Panc1 (cell line): ENCODE data around the gene MTA1. TPM values are rescaled to one million over a fixed set of nuclear protein-coding genes. Genes with fewer than 3 reads are reported as not detected.

ENCODE experiments used
- ATAC-seq: fragments of 200-7000 bp; cut with Tn5 transposase; 2 replicates; pipeline ENCODE4 v1.9.1; 2020; ENCODE audit warnings: mild to moderate bottlenecking, moderate library complexity
- BruUV-seq: library from RNA; stranded (reverse); fragments of 400-500 nt; replicated peaks from 2 replicates; lab custom pipeline; 2021; lab: Mats Ljungman, UMichigan
- CTCF ChIA-PET: fragments of 300-600 bp; sonication (Branson Sonifier 250); formaldehyde crosslinking; loops from one replicate; lab custom pipeline; 2022; ENCODE audit warnings: antibody characterized with exemption; lab: Charles Lee
- POLR2A ChIA-PET: fragments of 300-600 bp; sonication (Branson Sonifier 250); formaldehyde crosslinking; loops from one replicate; lab custom pipeline; 2022; ENCODE audit warnings: antibody characterized with exemption; lab: Charles Lee
- DNase-seq: peaks from one replicate; pipeline ENCODE4 v3.0.0-alpha.2; 2010; ENCODE audit warnings: low read depth, low spot score
- H3K27ac ChIP-seq: 2 replicates; pipeline ENCODE4 v1.5.1; 2011; ENCODE audit warnings: mild to moderate bottlenecking, low read length, inconsistent platforms
- H3K27me3 ChIP-seq: fragments of 200-500 bp; sonication (Bioruptor generic); 2 replicates; pipeline ENCODE4 v1.6.0; 2014; ENCODE audit warnings: low read length, inconsistent platforms; ENCODE audit not compliant: control insufficient read depth, insufficient read depth
- H3K36me3 ChIP-seq: fragments of 200-500 bp; sonication (Bioruptor generic); 2 replicates; pipeline ENCODE4 v1.5.1; 2014; ENCODE audit warnings: inconsistent platforms, mild to moderate bottlenecking, low read length, moderate library complexity; ENCODE audit not compliant: control insufficient read depth, insufficient read depth
- H3K4me1 ChIP-seq: 2 replicates; pipeline ENCODE4 v1.5.1; 2011; ENCODE audit warnings: inconsistent platforms, mild to moderate bottlenecking, low read length, moderate library complexity; ENCODE audit not compliant: control insufficient read depth, insufficient read depth
- H3K4me3 ChIP-seq, 2 experiments: 2 replicates each; pipeline ENCODE4 v1.5.1; 2011 to 2012; ENCODE audit warnings: low read depth in 2 of 2, low read length in 2 of 2, mild to moderate bottlenecking in 2 of 2, inconsistent platforms in 1 of 2, moderate library complexity in 1 of 2
- H3K9me3 ChIP-seq: fragments of 200-500 bp; sonication (Bioruptor generic); 2 replicates; pipeline ENCODE4 v1.5.1; 2014; ENCODE audit warnings: low read depth, mild to moderate bottlenecking, inconsistent platforms, low read length, moderate library complexity; ENCODE audit not compliant: control insufficient read depth, insufficient read depth
- POLR2AphosphoS5 ChIP-seq: IDR thresholded peaks from 2 replicates; pipeline ENCODE4 v1.6.1; 2012; ENCODE audit warnings: mild to moderate bottlenecking, low read depth, low read length, moderate library complexity
- SIN3A ChIP-seq: IDR thresholded peaks from 2 replicates; pipeline ENCODE4 v1.6.1; 2012; ENCODE audit warnings: low read depth, mild to moderate bottlenecking, low read length, moderate library complexity, borderline replicate concordance; ENCODE audit not compliant: insufficient read depth
- TCF7L2 ChIP-seq: IDR thresholded peaks from 2 replicates; pipeline ENCODE4 v1.6.1; 2011; ENCODE audit warnings: mild to moderate bottlenecking, low read depth, low read length, inconsistent platforms
- in situ Hi-C: cut with HindIII; loops from 2 replicates; pipeline ENCODE4 v1.10.0; 2016; ENCODE audit warnings: low sequenced_read_pairs, low pct_unique_long_range_greater_than_20kb
- intact Hi-C: fragments of 100-400 bp; cut with micrococcal nuclease; formaldehyde crosslinking; loops from one replicate; pipeline ENCODE4 v1.10.0; 2022; ENCODE audit not compliant: unreplicated experiment
- total RNA-seq: library from RNA; stranded (reverse); gene quantifications from one replicate; pipeline ENCODE4 v1.2.1, GENCODE V29; 2021; ENCODE audit not compliant: unreplicated experiment
- TF ChIP-seq, protein P1 (sequence below): fragments of 450-650 bp; IDR thresholded peaks from 2 replicates; pipeline ENCODE4 v1.5.1; 2017; ENCODE audit warnings: mild to moderate bottlenecking
- TF ChIP-seq, protein P2 (sequence below), 2 experiments: IDR thresholded peaks; 2 replicates each; pipeline ENCODE4 v1.6.1; 2011 to 2012; ENCODE audit warnings: low read depth in 2 of 2, control low read depth in 1 of 2, low read length in 1 of 2, mild to moderate bottlenecking in 1 of 2, moderate library complexity in 1 of 2; ENCODE audit not compliant: insufficient read depth in 1 of 2

The MTA1 gene
- total RNA-seq, 1 experiment from 2014 or later = 105 TPM

DNA sequence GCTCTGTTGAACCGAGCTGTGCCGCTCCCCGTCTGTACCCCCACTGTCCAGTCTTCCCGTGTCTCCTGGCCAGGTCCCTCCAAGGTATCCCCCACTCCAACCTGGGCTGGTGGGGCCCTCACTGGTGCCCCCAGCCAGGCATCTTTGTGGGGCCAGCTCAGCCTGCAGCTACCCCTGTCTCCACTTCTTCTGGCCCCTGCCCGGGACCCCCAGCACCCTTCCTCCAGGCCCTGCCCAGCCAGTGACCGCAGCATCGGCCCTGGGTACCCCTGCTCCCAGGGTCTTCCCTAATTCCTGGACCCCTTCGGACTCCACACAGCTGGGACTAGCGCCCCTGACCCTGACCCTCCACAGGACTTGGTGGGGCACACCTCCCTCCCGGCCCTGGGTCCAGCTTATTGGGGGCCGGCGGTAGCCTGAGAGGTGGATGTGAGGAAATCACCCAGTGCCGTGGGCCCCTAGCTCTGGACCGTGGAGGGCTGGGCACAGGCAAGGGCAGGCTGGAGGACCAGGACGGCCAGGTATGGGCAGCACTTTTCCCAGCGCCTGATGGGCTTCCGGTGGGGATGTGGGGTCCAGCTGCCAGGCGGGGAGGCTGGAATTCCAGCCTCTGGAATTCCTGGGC, 63.0 kb downstream of the MTA1 start:
- in situ Hi-C loops (no loop called here), intact Hi-C loops (loop anchor here (10.0 kb wide), 1 partner anchor 108 kb away; no protein-coding TSS in a partner anchor)
- DNase-seq (no peak), ATAC-seq (no peak)
- H3K27ac ChIP-seq = peak overlapping the region; percentile 37
- H3K9me3 ChIP-seq = no peaks in the 10 kb centered on the region
- CTCF ChIA-PET = no interaction called here
- no peaks in the 10 kb centered on the region for H3K27me3 ChIP-seq
- POLR2A ChIA-PET = interaction anchor here (0.6 kb wide), 2 partner anchors 10 to 130 kb away, joined by 4 read pairs; no protein-coding TSS in a partner anchor
- H3K36me3 ChIP-seq = no peaks in the 10 kb centered on the region; the same call in 1 of the 2 replicates
- no peak overlapping the region for H3K4me3 ChIP-seq
- no TSS peak for BruUV-seq
- H3K4me1 ChIP-seq = peaks cover 59% of the 10 kb centered on the region
- TF ChIP-seq, protein P1, sequence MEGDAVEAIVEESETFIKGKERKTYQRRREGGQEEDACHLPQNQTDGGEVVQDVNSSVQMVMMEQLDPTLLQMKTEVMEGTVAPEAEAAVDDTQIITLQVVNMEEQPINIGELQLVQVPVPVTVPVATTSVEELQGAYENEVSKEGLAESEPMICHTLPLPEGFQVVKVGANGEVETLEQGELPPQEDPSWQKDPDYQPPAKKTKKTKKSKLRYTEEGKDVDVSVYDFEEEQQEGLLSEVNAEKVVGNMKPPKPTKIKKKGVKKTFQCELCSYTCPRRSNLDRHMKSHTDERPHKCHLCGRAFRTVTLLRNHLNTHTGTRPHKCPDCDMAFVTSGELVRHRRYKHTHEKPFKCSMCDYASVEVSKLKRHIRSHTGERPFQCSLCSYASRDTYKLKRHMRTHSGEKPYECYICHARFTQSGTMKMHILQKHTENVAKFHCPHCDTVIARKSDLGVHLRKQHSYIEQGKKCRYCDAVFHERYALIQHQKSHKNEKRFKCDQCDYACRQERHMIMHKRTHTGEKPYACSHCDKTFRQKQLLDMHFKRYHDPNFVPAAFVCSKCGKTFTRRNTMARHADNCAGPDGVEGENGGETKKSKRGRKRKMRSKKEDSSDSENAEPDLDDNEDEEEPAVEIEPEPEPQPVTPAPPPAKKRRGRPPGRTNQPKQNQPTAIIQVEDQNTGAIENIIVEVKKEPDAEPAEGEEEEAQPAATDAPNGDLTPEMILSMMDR = no peak

DNA sequence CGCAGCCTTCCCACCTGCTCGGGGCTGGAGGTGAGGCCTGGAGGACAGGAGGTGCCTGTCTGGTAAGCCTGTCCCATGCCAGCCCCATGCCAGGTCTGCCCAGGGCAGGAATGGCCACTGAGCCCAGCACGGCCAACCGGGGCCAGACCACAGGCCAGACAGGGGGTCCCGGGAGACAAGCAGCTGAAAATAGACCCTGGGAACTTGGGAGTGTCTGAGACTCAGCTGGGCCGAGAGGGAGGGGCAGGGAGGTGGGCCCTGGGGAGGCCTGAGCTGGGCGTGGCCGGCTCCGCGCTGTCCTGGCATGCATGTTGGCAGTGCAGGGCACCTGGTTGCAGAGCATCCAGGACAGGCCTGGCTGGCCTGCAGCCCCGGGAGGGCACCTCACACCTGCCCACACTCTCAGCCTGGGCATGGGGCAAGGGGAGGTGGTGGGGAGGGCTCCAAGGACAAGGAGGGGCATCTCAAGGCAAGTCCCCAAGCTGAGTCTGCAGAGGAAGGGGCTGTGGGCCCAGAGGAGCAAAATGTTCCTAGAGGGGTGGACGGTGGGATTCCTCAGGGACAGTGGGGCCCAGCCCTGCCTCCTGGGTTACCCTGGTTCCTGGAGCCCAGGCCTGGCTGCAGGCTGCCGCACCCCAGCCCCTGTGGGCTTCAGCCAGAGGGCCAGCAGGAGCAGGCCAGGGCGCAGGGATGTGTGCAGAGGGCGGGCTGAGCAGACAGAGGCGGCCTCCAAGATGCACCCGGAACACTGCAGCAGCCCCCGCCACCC, 63.9 kb downstream of the MTA1 start:
- ATAC-seq (no peak), DNase-seq (no peak)
- TF ChIP-seq, protein P1 = no peak
- no peak for TF ChIP-seq POLR2AphosphoS5
- TF ChIP-seq SIN3A = no peak
- TF ChIP-seq, protein P2, sequence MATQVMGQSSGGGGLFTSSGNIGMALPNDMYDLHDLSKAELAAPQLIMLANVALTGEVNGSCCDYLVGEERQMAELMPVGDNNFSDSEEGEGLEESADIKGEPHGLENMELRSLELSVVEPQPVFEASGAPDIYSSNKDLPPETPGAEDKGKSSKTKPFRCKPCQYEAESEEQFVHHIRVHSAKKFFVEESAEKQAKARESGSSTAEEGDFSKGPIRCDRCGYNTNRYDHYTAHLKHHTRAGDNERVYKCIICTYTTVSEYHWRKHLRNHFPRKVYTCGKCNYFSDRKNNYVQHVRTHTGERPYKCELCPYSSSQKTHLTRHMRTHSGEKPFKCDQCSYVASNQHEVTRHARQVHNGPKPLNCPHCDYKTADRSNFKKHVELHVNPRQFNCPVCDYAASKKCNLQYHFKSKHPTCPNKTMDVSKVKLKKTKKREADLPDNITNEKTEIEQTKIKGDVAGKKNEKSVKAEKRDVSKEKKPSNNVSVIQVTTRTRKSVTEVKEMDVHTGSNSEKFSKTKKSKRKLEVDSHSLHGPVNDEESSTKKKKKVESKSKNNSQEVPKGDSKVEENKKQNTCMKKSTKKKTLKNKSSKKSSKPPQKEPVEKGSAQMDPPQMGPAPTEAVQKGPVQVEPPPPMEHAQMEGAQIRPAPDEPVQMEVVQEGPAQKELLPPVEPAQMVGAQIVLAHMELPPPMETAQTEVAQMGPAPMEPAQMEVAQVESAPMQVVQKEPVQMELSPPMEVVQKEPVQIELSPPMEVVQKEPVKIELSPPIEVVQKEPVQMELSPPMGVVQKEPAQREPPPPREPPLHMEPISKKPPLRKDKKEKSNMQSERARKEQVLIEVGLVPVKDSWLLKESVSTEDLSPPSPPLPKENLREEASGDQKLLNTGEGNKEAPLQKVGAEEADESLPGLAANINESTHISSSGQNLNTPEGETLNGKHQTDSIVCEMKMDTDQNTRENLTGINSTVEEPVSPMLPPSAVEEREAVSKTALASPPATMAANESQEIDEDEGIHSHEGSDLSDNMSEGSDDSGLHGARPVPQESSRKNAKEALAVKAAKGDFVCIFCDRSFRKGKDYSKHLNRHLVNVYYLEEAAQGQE (IDR thresholded peaks at IDR 0.05; ENCODE audit: insufficient read depth in 1 of 2, low read depth in 2 of 2, low read length in 1 of 2) = no peak
- TF ChIP-seq TCF7L2 = no peak
- Histone ChIP-seq H3K36me3 (no peaks in the 10 kb centered on the region; the same call in 1 of the 2 replicates), H3K4me1 (peaks cover 59% of the 10 kb centered on the region), H3K4me3 (no peak overlapping the region), H3K27me3 (no peaks in the 10 kb centered on the region), H3K9me3 (no peaks in the 10 kb centered on the region), H3K27ac (no peak overlapping the region; the same call in 1 of the 2 replicates)
- POLR2A ChIA-PET = interaction anchor here (0.6 kb wide), 2 partner anchors 11 to 12 kb away, joined by 4 to 7 read pairs; no protein-coding TSS in a partner anchor
- CTCF ChIA-PET = no interaction called here
- no TSS peak for BruUV-seq
- intact Hi-C loops = loop anchor here (10.0 kb wide), 1 partner anchor 109 kb away; no protein-coding TSS in a partner anchor
- in situ Hi-C loops = no loop called here
